ENCODE measurements around the gene KCNV2.

- TF ChIP-seq POLR2AphosphoS5 (IDR thresholded peaks at IDR 0.05; ENCODE audit: borderline replicate concordance, low read depth, low read length), result no peak
- no peak for TF ChIP-seq EZH2 (IDR thresholded peaks at IDR 0.05)
These were observed 23.3 kb downstream of the KCNV2 start for GRCh38 chr9:2740616-2741015.

Data from SK-N-MC (cell line).